HCT116 (cell line): Measurements from ENCODE around the gene ADH1C.

Experiments
- CEBPB ChIP-seq: IDR thresholded peaks from 2 replicates; pipeline ENCODE4 v1.6.1; 2012; ENCODE audit warnings: low read depth
- SRF ChIP-seq: IDR thresholded peaks from 2 replicates; pipeline ENCODE4 v1.6.1; 2012; ENCODE audit warnings: low read depth
- ZNF274 ChIP-seq: fragments of 200-500 bp; sonication (Bioruptor generic); IDR thresholded peaks from 2 replicates; pipeline ENCODE4 v1.6.1; 2014; ENCODE audit warnings: mild to moderate bottlenecking, low read depth, low read length, inconsistent platforms
- TF ChIP-seq, protein P1 (sequence below), 3 experiments: fragments of 200-600 bp in 1 of 3; sonication (generic) in 1 of 3; IDR thresholded peaks in 2 of 3; conservative IDR thresholded peaks in 1 of 3; 2 replicates each; pipeline ENCODE4 v1.5.1; 2012 to 2017; ENCODE audit warnings: low read depth in 2 of 3, low read length in 2 of 3, antibody characterized with exemption in 1 of 3, borderline replicate concordance in 1 of 3, control low read depth in 1 of 3, mild to moderate bottlenecking in 1 of 3, mixed read lengths in 1 of 3, mixed run types in 1 of 3, moderate library complexity in 1 of 3; ENCODE audit not compliant: insufficient read depth in 1 of 3

DNA sequence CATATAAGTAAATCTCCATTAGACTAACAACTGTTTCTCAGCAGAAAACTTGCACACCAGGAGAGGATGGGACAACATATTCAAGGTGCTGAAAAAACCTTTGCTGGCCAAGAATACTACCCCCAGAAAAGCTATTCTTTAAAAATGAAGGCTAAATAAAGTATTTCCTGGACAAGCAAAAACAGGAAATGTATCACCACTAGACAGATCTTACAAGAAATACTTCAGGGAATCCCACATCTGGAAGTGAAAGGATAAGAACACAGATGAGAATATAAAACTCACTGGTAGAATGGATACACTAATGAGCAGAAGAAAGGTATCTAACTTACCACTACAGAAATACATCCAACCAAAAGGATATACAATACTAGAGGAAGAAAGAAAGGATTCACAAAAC lies 27.0 kb upstream of the ADH1C start:
- no peak for TF ChIP-seq SRF
- no peak for TF ChIP-seq CEBPB
- TF ChIP-seq, protein P1, sequence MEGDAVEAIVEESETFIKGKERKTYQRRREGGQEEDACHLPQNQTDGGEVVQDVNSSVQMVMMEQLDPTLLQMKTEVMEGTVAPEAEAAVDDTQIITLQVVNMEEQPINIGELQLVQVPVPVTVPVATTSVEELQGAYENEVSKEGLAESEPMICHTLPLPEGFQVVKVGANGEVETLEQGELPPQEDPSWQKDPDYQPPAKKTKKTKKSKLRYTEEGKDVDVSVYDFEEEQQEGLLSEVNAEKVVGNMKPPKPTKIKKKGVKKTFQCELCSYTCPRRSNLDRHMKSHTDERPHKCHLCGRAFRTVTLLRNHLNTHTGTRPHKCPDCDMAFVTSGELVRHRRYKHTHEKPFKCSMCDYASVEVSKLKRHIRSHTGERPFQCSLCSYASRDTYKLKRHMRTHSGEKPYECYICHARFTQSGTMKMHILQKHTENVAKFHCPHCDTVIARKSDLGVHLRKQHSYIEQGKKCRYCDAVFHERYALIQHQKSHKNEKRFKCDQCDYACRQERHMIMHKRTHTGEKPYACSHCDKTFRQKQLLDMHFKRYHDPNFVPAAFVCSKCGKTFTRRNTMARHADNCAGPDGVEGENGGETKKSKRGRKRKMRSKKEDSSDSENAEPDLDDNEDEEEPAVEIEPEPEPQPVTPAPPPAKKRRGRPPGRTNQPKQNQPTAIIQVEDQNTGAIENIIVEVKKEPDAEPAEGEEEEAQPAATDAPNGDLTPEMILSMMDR (IDR thresholded peaks at IDR 0.05 in 2 of 3, conservative IDR thresholded peaks at IDR 0.05 in 1 of 3; ENCODE audit: borderline replicate concordance in 1 of 3, insufficient read depth in 1 of 3, low read depth in 2 of 3, low read length in 2 of 3): no peak
- TF ChIP-seq ZNF274: no peak
